K562 (cell line): ENCODE measurements around the gene ULK3. TPM values are rescaled to one million over a fixed set of nuclear protein-coding genes. Genes with fewer than 3 reads are reported as not detected.

Experiments used
- EGR1 ChIP-seq: fragments of 450-650 bp; conservative IDR thresholded peaks from 2 replicates; pipeline ENCODE4 v1.6.1; 2017; ENCODE audit warnings: mild to moderate bottlenecking
- ELF2 ChIP-seq: fragments of 250-450 bp; sonication (Bioruptor Pico); IDR thresholded peaks from 2 replicates; pipeline ENCODE4 v1.5.0; 2021; ENCODE audit warnings: mild to moderate bottlenecking
- ETV5 ChIP-seq: sonication (generic); formaldehyde crosslinking; IDR thresholded peaks from 2 replicates; pipeline ENCODE4 v1.4.0; 2020; ENCODE audit warnings: low read depth, mild to moderate bottlenecking, missing genetic modification reagents
- KHSRP ChIP-seq: fragments of 450-650 bp; IDR thresholded peaks from 2 replicates; pipeline ENCODE4 v1.6.1; 2017
- MTA3 ChIP-seq: fragments of 450-650 bp; formaldehyde crosslinking; IDR thresholded peaks from 2 replicates; pipeline ENCODE4 v1.6.1; 2017; ENCODE audit warnings: mild to moderate bottlenecking, borderline replicate concordance
- TEAD4 ChIP-seq, 2 experiments: sonication (generic) in 1 of 2; formaldehyde crosslinking in 1 of 2; IDR thresholded peaks; 2 replicates each; pipeline versions ENCODE4 v1.6.1 to v1.8.0; 2012 to 2022; ENCODE audit warnings: borderline replicate concordance in 1 of 2, inconsistent platforms in 1 of 2, low read length in 1 of 2, mild to moderate bottlenecking in 1 of 2, missing genetic modification reagents in 1 of 2
- THRB ChIP-seq: fragments of 450-650 bp; formaldehyde crosslinking; conservative IDR thresholded peaks from 2 replicates; pipeline ENCODE4 v1.4.0; 2022; ENCODE audit warnings: mild to moderate bottlenecking, missing genetic modification characterization
- ZBTB7A ChIP-seq: IDR thresholded peaks from 2 replicates; pipeline ENCODE4 v1.6.1; 2011; ENCODE audit warnings: low read depth, mild to moderate bottlenecking, low read length, moderate library complexity, borderline replicate concordance; ENCODE audit not compliant: control insufficient read depth
- polyA plus RNA-seq, 8 experiments: library from polyadenylated mRNA; depleted of rRNA in 4 of 8; stranded (reverse) in 5 of 8; unstranded in 3 of 8; fragments of >200 nt; fragmentation: Nextera tagmentation in 2 of 8; fragmentation: Illumina TruSeq in 1 of 8; extraction: Ambion mirVana in 2 of 8; extraction: Trizol in 1 of 8; gene quantifications; 2 replicates each; pipeline versions ENCODE4 v1.2.1 to v1.2.3, GENCODE V29; 2011 to 2014; ENCODE audit warnings: inconsistent platforms in 1 of 8, missing spikeins in 1 of 8
- total RNA-seq, 7 experiments: library from RNA; depleted of rRNA in 6 of 7; stranded (reverse); fragments of >200 nt in 6 of 7; fragmentation: Illumina TruSeq in 2 of 7; extraction: Trizol in 2 of 7; gene quantifications; 2 replicates each; pipeline versions ENCODE4 v1.2.1 to v1.2.3, GENCODE V29; 2011 to 2021; ENCODE audit warnings: low replicate concordance in 1 of 7
- TF ChIP-seq, protein P1 (sequence below), 2 experiments: fragments of 200-800 bp in 1 of 2; sonication (Bioruptor generic) in 1 of 2; sonication (generic) in 1 of 2; formaldehyde crosslinking in 1 of 2; IDR thresholded peaks in 1 of 2; conservative IDR thresholded peaks in 1 of 2; 2 replicates each; pipeline versions ENCODE4 v1.5.0 to v1.6.1; 2016 to 2020; ENCODE audit warnings: missing compliant biosample characterization in 1 of 2, missing genetic modification characterization in 1 of 2, missing genetic modification reagents in 1 of 2
- TF ChIP-seq, protein P2 (sequence below): fragments of 450-650 bp; IDR thresholded peaks from 2 replicates; pipeline ENCODE4 v1.6.1; 2016; ENCODE audit warnings: low read depth

The ULK3 gene
- total and polyA plus RNA-seq, 9 of the 15 experiments (the other 6 are each of a cell fraction or from before 2014, with no cell fraction given) = 0.68 to 68.0 (median 34.9) TPM

GRCh38 chr15:74843445-74843828, 481 bp upstream of the ULK3 start (continued):
- TF ChIP-seq, protein P1, sequence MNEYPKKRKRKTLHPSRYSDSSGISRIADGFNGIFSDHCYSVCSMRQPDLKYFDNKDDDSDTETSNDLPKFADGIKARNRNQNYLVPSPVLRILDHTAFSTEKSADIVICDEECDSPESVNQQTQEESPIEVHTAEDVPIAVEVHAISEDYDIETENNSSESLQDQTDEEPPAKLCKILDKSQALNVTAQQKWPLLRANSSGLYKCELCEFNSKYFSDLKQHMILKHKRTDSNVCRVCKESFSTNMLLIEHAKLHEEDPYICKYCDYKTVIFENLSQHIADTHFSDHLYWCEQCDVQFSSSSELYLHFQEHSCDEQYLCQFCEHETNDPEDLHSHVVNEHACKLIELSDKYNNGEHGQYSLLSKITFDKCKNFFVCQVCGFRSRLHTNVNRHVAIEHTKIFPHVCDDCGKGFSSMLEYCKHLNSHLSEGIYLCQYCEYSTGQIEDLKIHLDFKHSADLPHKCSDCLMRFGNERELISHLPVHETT (CRISPR knock-in tag; conservative IDR thresholded peaks at IDR 0.05 in 1 of 2, IDR thresholded peaks at IDR 0.05 in 1 of 2) = 0 out of 4 replicates have a peak, but pooled peaks of 1 of the 2 experiments have one; percentile 12
- TF ChIP-seq TEAD4 (IDR thresholded peaks at IDR 0.05; ENCODE audit: low read length) (peak; percentile 40; the same call in 1 of the 2 replicates), TEAD4 (CRISPR knock-in tag; IDR thresholded peaks at IDR 0.05; ENCODE audit: borderline replicate concordance) (no peak), ELF2 (CRISPR knock-in tag) (0 out of 2 replicates have a peak, but pooled peaks have one; percentile 26), KHSRP (no peak), ETV5 (CRISPR knock-in tag) (no peak), MTA3 (no peak; the same call in 1 of the 2 replicates), EGR1 (no peak; the same call in none of the 2 replicates), THRB (CRISPR knock-in tag) (no peak), ZBTB7A (0 out of 2 replicates have a peak, but pooled peaks have one; percentile 1)
- TF ChIP-seq, protein P2, sequence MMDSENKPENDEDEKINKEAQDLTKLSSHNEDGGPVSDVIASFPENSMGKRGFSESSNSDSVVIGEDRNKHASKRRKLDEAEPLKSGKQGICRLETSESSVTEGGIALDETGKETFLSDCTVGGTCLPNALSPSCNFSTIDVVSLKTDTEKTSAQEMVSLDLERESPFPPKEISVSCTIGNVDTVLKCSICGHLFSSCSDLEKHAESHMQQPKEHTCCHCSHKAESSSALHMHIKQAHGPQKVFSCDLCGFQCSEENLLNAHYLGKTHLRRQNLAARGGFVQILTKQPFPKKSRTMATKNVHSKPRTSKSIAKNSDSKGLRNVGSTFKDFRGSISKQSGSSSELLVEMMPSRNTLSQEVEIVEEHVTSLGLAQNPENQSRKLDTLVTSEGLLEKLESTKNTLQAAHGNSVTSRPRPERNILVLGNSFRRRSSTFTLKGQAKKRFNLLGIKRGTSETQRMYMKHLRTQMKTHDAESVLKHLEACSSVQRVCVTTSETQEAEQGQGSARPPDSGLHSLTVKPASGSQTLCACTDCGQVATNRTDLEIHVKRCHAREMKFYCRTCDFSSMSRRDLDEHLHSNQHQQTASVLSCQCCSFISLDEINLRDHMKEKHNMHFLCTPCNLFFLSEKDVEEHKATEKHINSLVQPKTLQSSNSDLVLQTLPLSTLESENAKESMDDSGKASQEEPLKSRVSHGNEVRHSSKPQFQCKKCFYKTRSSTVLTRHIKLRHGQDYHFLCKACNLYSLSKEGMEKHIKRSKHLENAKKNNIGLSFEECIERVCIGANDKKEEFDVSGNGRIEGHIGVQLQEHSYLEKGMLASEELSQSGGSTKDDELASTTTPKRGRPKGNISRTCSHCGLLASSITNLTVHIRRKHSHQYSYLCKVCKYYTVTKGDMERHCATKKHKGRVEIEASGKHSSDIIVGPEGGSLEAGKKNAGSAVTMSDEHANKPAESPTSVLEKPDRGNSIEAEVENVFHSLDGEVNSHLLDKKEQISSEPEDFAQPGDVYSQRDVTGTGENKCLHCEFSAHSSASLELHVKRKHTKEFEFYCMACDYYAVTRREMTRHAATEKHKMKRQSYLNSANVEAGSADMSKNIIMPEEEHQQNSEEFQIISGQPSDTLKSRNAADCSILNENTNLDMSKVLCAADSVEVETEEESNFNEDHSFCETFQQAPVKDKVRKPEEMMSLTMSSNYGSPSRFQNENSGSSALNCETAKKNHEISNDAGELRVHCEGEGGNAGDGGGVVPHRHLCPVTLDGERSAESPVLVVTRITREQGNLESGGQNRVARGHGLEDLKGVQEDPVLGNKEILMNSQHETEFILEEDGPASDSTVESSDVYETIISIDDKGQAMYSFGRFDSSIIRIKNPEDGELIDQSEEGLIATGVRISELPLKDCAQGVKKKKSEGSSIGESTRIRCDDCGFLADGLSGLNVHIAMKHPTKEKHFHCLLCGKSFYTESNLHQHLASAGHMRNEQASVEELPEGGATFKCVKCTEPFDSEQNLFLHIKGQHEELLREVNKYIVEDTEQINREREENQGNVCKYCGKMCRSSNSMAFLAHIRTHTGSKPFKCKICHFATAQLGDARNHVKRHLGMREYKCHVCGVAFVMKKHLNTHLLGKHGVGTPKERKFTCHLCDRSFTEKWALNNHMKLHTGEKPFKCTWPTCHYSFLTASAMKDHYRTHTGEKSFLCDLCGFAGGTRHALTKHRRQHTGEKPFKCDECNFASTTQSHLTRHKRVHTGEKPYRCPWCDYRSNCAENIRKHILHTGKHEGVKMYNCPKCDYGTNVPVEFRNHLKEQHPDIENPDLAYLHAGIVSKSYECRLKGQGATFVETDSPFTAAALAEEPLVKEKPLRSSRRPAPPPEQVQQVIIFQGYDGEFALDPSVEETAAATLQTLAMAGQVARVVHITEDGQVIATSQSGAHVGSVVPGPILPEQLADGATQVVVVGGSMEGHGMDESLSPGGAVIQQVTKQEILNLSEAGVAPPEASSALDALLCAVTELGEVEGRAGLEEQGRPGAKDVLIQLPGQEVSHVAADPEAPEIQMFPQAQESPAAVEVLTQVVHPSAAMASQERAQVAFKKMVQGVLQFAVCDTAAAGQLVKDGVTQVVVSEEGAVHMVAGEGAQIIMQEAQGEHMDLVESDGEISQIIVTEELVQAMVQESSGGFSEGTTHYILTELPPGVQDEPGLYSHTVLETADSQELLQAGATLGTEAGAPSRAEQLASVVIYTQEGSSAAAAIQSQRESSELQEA = peak; percentile 78
